ENCODE data around the gene PARP8.

The PARP8 gene

DNA sequence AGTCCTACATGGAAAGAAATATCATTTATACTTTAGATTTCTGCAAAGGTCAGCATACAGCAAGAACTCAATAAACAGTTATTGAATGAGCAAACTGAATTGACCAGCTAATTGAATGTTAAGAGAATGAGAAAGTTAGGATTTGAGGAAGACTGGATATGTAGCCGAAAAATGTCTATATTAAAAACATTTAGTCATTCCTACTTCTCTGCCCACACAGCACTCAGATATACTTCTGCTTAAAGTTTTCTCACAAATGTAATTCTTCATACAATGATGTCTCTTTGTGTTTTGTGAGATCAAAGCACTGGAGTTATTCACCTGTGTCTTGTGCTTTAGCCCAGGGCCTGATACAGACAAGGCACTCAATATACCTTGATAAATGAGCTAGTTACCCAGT, 188.6 kb downstream of the PARP8 start:
- no peak for DNase-seq

- no peak for DNase-seq
Observed at GRCh38 chr5:50856401-50857119, 190.1 kb downstream of the PARP8 start.

DNA sequence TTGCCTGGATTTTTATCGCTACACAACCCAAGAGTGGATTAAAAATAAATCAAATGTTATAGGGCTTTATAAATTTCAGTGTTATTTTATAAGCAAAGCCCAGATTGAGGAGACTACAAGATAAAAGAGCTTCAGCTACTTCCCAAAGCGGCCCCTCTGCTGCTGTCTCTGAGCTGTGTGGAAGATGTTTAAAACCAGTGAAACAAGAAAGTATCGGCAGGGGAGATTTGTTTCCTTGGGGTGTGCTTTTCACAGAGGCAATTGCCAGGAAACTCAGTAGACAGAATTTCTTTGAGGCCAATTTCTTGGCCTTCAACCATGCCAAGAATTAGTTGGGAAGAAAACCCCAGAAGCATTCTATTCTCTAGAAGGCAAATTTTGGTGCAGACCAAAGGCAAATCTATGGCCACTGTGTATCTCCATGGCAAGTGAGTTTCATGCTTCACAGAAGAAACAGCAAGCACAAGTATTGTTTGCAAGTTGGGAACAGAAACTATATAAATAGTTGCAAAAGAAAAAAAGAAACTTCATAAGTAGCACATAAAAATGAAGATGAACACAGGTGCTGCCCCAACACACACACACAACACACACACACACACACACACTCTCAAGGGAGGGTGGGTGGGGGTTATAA, 197.2 kb downstream of the PARP8 start:
- no peak for DNase-seq

DNA sequence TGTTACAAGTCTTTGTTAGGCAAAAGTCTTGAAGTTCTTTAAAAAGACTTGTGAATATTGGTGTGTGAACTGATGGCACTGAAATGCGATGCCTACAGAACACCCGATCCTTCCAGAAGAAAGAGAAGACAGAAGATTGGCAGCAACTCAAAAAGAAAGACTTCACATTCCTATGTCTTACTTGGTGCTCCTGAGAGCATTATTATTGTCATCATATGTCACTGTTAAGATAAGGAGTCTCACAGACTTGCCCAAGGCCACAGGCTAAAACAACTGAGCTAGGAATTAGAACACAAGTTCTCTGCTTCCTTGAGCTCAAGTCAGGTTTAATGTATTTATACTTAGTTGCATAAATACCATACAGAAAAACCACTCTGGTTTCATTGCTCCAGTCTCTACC, 198.0 kb downstream of the PARP8 start:
- no peak for DNase-seq

DNA sequence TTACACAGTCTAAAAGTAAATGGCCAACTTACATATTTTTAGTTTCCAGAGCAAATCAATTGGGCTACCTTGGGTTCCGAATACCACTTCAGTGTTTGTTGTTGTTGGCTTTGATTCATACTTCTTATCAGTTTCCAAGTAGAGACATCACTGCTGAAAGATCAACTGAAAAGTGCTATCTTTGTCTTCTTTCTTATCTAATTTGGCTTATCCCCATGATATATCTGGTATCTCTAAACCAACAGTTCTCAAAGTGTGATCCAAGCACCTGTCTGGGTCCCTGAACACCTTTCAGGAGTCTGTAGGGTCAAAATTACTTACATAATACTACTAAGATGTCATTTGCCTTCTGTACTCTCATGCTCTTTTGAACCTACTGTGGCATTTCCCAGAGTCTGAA, 200.0 kb downstream of the PARP8 start:
- no peak for DNase-seq

DNA sequence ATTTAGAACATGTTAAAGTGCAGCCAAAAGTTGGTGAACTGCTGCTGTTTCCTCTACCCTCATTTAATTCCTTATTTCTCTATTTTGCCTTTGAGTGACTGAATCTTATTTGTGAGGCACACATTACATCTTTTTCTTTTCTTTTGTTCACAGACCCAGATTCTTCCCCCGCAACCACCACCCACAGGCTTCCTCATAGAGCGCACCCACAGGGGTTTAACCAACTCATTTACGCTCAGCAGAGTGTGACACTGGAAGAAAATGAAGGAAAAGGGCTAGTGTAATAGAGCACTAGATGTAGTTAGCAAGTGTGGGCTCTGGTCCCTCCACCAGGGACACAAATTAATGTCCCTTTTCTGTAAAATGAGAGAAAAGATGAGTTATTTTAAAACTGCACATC, 200.7 kb downstream of the PARP8 start:
- DNase-seq: no peak

GRCh38 chr5:50873595-50874277, 207.3 kb downstream of the PARP8 start:
- DNase-seq: no peak

- DNase-seq: no peak
Observed at GRCh38 chr5:50874306-50875001, 208.0 kb downstream of the PARP8 start.

DNA sequence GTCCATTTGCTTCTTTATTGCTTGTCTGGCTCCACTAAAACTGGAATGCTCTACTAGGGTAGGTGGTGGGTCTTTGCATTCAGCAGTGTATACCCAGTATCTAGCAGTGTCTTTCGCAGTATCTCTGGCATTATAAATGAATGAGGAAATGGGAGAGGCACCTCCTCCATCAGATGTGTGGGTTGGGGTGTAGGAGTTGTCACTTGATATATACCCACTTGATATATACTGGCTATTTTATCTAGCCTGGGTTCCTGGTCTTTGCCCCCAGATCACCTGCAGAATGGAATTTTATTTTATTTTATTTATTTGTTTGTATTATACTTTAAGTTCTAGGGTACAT, 208.5 kb downstream of the PARP8 start:
- DNase-seq: no peak

DNA sequence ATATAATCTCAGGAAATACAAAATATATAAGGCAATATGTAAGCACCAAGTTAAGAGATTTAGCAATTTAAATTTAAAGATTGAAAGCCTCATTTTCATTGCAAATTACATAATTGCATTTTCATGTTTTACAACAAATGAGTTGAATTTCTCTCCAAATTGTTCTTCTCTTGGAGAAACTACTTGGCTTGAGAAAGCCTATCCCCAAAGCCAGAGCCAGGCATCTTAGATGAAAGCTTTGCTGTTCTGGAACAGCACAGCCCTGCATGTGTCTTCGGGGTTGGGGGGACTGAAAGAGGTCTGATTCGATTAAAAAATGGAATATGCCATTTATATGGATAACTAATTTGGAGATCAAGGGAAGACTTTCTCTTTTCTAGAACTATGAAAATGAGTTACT, 212.0 kb downstream of the PARP8 start:
- no peak for DNase-seq

DNA sequence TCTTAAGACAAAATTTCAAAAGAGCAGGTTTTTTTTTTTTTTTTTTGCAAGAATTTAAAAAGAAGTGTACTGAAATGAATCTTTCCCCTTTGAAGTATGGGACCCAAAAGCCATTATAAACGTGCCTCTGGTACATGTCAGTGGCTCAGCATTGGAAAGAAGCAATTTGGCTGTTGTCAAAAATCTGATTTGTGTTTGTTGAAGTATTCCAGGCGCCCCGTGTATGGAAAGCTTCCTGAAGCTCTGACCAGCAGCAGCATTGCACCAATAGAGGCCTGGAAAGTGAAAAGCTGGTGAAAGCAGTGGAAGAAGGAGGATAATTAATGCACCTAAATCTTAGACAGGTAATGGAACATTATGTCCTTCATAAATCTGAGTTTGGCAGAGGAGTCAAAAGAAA, 215.0 kb downstream of the PARP8 start:
- DNase-seq: no peak

- no peak for DNase-seq
Observed at GRCh38 chr5:50886657-50887345, 220.4 kb downstream of the PARP8 start.

DNA sequence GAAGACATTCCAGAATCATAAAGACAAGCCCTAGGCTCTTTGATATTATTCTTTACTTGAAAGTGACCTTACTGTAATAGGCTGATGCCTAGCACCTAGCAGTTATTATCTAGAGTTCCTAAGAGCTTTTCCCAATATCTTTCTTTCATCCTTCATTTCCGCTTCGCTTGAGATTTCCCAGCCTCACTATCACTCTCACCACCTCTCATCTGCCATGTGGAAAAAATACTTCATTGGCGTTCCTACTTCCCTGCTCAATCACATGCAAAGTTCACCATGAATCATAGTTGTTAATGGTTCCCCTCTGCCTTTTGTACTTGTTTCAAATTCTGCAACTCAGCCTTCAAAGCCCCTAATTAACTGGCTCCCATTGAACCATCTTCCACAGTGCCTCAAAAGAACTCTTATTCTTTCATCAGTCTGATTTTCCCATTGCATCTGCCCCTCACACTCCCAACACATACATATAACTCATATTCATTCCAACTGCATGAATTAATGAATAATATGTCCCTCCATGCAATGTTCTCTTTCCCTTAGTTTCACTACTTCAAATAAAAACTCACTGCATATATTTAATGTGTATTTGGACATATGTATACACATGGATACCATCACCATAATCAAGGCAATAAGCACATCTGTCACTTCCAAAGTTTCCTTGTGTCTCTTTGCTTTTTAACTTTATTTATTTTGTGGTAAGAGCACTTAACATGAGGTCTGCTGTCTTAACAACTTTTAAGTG, 221.6 kb downstream of the PARP8 start:
- no peak for DNase-seq

DNA sequence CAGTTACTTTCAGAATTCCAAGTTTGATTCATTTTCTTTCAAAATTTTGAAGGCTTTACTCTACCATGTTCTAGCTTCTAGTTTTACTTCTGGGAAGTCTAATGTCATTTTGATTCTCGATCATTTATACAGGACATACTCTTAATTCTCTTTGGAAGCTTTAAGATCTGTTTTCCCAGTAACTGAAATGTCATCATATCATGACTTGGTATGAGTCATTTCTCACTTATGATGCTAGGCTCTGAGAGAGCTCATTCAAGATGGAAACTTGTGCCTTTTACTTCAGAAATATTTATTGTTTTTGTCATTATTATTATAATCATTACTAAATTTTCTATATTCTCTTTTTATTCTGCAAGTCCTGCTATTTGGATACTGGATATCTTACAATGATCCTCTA, 222.3 kb downstream of the PARP8 start:
- DNase-seq: no peak

- DNase-seq: no peak
Observed at GRCh38 chr5:50889790-50890189, 223.4 kb downstream of the PARP8 start.
